Measurements from ENCODE around the gene SMYD5.

The SMYD5 gene

DNA sequence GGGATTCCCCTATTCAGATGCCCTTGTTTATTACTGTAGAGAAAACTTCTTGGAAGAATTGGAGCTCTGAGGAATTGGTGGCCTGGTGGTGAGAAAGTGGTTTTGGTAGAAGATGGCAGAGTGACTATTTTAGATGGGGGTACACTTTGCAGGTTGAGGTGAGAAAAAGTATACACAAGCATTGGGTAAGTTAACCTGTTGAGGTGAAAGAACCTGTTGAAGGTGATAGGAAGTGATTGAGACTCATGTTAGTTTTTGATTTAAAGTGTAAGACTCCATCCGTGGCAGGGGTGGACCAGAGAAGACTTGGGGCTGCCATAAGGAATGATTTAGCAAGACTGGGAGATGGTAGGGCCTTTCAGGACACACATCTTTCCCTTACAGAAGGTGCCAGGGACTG lies 23.1 kb downstream of the SMYD5 start:
- in situ Hi-C loops (cut with MboI; ENCODE audit: low sequenced_read_pairs), result no loop called here

DNA sequence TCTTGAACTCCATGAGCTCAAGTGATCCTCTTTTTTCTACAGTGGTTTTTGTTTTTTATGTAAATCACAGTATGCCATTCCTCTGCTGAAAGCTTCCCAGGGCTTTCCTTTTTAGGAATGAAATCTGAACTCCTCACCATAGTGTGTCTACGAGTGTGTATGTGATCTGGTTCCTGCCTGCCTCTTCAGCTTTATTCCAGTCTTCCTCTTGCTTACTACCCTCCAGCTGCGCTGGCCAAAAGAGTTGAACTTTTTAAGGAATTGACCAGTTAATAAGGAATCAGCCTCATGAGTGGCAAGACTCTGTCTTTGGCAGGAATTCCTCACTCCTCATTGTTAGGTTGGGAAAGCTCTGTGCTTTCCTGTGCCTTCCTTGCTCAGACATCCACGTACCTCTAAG lies 24.1 kb downstream of the SMYD5 start:
- in situ Hi-C loops (cut with MboI; ENCODE audit: low sequenced_read_pairs), result no loop called here

GRCh38 chr2:73238976-73239375 lies 24.9 kb downstream of the SMYD5 start:
- in situ Hi-C loops (cut with MboI; ENCODE audit: low sequenced_read_pairs), result no loop called here

DNA sequence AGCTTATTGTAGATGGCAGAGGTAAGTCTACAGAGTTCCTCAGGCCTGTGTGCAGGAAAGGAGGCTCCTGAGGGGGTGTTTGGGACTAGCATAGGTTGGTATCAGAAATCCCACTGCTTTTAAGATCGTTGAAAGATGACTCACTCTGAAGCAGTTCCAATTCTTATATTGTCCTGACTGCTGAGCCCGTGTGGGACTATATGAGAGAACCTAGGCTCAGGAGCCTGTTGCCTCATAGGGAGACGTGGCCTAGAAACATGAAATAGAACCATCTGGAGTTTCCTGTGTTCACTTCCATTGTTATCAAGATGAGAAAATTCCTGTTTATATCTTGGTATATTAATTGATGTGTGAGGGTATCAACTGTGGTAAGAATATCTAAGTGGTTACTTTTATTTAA lies 25.7 kb downstream of the SMYD5 start:
- in situ Hi-C loops (cut with MboI; ENCODE audit: low sequenced_read_pairs), result no loop called here

DNA sequence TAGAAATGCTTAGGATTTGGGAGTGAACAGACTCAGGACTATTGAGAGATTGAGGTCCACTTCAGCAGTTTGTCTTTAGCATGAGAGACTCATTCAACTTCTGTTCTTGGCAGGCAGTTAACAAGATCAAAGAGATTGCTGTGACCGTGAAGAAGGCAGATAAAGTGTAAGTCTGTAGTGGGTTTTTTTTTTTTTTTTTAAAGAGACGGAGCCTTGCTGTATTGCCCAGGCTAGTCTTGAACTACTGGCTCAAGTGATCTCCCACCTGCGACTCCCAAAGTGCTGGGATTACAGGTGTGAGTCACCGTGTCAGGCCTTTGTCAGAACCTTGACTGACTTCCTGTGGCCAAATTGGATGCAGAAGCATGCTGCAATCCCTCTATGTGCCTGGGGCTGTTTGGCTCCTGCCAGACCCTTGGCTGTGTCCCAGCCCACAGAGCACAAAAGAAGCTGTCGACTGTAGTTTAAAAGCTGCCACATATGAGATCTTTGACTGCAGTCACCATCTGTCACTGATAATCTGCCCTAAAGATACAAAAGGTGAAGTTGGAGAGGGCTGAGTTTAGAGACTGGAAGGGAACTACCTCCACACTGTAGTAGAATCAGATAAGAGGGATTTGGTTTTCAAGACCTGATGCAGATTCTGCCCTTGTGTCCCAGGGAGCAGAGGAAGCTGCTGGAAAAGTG lies 30.0 kb downstream of the SMYD5 start:
- in situ Hi-C loops (cut with MboI; ENCODE audit: low sequenced_read_pairs), result no loop called here

GRCh38 chr2:73244580-73244979 lies 30.5 kb downstream of the SMYD5 start:
- in situ Hi-C loops (cut with MboI; ENCODE audit: low sequenced_read_pairs), result no loop called here

DNA sequence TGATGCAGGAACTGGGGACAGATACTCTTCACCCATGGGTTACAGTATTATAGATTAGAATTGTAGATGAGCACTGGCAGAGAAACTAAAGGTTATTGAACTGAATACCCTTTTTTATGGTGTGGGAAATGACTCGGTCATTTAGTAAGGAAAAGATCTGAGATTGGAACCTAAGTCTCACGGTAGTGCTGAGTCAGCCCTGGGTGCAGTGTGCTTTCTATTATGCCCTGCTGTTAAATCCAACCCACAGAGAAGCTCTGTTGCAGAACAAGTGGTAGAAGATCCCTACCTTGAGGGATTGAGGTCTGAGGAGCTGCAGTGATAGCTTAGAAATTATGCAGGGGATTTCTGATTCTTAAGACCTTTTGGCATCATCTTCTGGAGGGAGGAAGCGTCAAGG lies 32.8 kb downstream of the SMYD5 start:
- in situ Hi-C loops (cut with MboI; ENCODE audit: low sequenced_read_pairs), result no loop called here

- in situ Hi-C loops (cut with MboI; ENCODE audit: low sequenced_read_pairs), result no loop called here
Measured at GRCh38 chr2:73249636-73250035, 35.6 kb downstream of the SMYD5 start.

GRCh38 chr2:73250872-73251846 lies 37.1 kb downstream of the SMYD5 start:
- in situ Hi-C loops (cut with MboI; ENCODE audit: low sequenced_read_pairs), result no loop called here

GRCh38 chr2:73252238-73253027 lies 38.4 kb downstream of the SMYD5 start:
- in situ Hi-C loops (cut with MboI; ENCODE audit: low sequenced_read_pairs), result no loop called here

GRCh38 chr2:73253400-73253799 lies 39.4 kb downstream of the SMYD5 start:
- in situ Hi-C loops (cut with MboI; ENCODE audit: low sequenced_read_pairs), result no loop called here

GRCh38 chr2:73253901-73254300 lies 39.9 kb downstream of the SMYD5 start:
- in situ Hi-C loops (cut with MboI; ENCODE audit: low sequenced_read_pairs), result no loop called here

GRCh38 chr2:73254343-73255006 lies 40.4 kb downstream of the SMYD5 start:
- in situ Hi-C loops (cut with MboI; ENCODE audit: low sequenced_read_pairs), result no loop called here

- in situ Hi-C loops (cut with MboI; ENCODE audit: low sequenced_read_pairs), result no loop called here
Measured at GRCh38 chr2:73255007-73255644, 41.1 kb downstream of the SMYD5 start.

GRCh38 chr2:73255907-73256617 lies 42.0 kb downstream of the SMYD5 start:
- in situ Hi-C loops (cut with MboI; ENCODE audit: low sequenced_read_pairs), result no loop called here

DNA sequence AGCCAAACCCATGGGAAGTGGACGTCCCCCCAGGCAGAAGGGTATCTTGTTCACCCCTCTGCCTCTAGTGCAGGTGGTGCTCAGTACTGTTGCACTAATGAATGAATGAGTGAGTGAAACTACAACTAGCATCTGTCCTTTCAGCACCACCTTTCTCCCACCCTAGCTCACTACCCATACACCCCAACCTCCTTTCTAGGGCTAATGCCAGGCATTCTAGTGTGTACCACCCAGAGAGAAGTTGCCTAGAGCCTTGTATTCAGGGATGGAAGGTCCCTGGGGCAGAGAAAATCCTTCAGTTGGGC lies 42.5 kb downstream of the SMYD5 start:
- in situ Hi-C loops (cut with MboI; ENCODE audit: low sequenced_read_pairs), result no loop called here

GRCh38 chr2:73257021-73257420 lies 43.0 kb downstream of the SMYD5 start:
- in situ Hi-C loops (cut with MboI; ENCODE audit: low sequenced_read_pairs), result no loop called here

DNA sequence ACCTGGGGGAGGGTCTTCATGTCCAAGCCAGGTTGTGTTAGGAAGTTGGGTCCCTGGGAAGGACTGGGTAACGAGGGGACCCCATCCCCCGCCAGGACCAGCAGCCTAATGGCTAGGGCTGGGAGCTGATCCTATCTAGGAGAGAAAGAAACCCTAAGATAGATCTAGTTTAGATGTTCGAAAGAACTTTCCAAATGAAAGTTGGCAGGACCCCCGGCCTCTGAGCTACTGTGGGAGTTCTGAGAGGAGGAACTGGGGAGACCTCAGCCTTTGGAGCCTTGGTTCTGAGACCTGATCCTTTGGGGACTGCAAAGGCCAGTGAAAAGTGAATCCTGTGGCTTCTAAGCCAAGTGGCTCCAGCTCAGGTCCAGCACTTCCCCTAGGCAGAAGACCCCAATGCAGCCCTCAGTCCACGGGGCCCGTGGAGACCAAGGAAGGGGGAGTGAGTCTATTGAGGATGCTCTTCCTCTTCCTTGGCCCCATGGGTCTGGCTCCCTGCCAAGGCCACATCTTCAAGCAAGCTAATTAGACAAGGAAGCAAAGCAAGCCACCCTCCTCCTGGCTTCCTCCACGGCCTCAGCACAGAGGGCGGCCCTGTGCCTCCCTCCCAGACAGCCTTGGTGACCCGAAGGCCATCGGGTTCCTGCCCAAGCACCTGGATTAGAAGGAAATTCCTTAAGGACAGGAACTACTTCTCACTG lies 43.5 kb downstream of the SMYD5 start:
- in situ Hi-C loops (cut with MboI; ENCODE audit: low sequenced_read_pairs), result no loop called here

DNA sequence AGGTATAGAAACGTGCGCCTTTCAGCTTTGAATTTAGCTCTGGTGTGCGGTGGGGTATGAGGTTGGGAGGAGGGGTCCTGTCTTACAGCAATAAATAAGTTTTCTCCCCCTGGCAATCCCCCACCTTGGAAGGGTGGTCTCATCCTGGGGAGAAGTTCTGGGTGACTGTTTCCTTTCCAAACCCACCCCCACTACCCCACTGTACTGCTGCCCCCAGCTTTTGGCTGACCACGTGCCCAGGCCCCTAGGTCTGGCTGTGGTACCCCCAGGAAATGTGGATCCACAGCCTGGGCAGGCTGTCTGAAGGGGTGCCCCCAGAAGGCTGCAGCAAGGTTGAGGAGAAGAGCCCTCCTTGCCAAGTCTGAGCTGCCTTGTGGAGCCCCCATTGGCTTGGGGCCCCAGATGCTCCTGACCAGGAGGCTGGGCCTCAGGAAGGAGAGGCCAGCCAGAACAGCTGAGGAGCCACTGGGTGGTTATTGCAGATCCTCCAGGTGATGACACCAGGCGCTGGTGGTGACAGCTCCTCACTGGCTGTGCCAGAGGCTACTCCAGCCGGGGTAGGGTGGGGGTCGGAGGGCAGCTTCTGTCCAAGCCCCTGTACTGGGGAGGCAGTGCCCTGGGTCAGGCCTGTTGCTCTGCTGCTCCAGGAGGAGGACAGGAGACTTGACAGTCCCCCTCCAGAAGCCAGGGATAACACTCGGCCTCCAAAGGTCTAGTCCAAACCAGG lies 44.3 kb downstream of the SMYD5 start:
- in situ Hi-C loops (cut with MboI; ENCODE audit: low sequenced_read_pairs), result no loop called here
